SK-N-SH (cell line): ENCODE measurements around the gene TRHDE. TPM values are rescaled to one million over a fixed set of nuclear protein-coding genes. Genes with fewer than 3 reads are reported as not detected.

Experiments used
- CTCF ChIA-PET: fragments of 300-600, 350-600 bp; formaldehyde crosslinking; extraction: SDS; loops from one replicate; lab custom pipeline; 2021; lab: Yijun Ruan, JAX
- POLR2A ChIA-PET: fragments of 350-600 bp; sonication (Branson Sonifier 250); formaldehyde crosslinking; extraction: SDS; loops from one replicate; lab custom pipeline; 2020; ENCODE audit warnings: antibody characterized with exemption, inconsistent platforms; lab: Yijun Ruan, JAX
- DNase-seq: peaks from one replicate; pipeline ENCODE4 v3.0.0; 2012
- H2AFZ ChIP-seq: fragments of 200-600 bp; sonication (generic); 2 replicates; pipeline ENCODE4 v1.8.1; 2016; ENCODE audit warnings: antibody characterized with exemption, mild to moderate bottlenecking, low read depth
- H3F3A ChIP-seq: fragments of 200-600 bp; sonication (generic); replicated peaks from 2 replicates; pipeline ENCODE3; 2016; ENCODE audit warnings: antibody characterized with exemption, mild to moderate bottlenecking; ENCODE audit not compliant: insufficient read depth
- H3K27ac ChIP-seq, 2 experiments: fragments of 200-500 bp in 1 of 2; fragments of 200-600 bp in 1 of 2; sonication (Bioruptor generic) in 1 of 2; sonication (generic), shearing (Covaris generic) in 1 of 2; 2 replicates each; pipeline versions ENCODE4 v1.5.1 to v1.6.1; 2014 to 2016; ENCODE audit warnings: low read depth in 2 of 2, inconsistent platforms in 1 of 2, low read length in 1 of 2, mild to moderate bottlenecking in 1 of 2, mixed read lengths in 1 of 2
- H3K27me3 ChIP-seq: fragments of 200-600 bp; sonication (generic), shearing (Covaris generic); 2 replicates; pipeline ENCODE4 v1.6.1; 2016; ENCODE audit warnings: mixed run types; ENCODE audit not compliant: insufficient read depth
- H3K36me3 ChIP-seq, 2 experiments: fragments of 200-500 bp in 1 of 2; fragments of 200-600 bp in 1 of 2; sonication (Bioruptor generic) in 1 of 2; sonication (generic) in 1 of 2; replicated peaks in 1 of 2; 2 replicates each; pipeline versions ENCODE3 to v1.5.1; 2014 to 2016; ENCODE audit warnings: low read length in 1 of 2, mild to moderate bottlenecking in 1 of 2; ENCODE audit not compliant: insufficient read depth in 2 of 2, control insufficient read depth in 1 of 2
- H3K4me1 ChIP-seq, 2 experiments: fragments of 200-500 bp in 1 of 2; fragments of 200-600 bp in 1 of 2; sonication (Bioruptor generic) in 1 of 2; sonication (generic), shearing (Covaris generic) in 1 of 2; 2 replicates each; pipeline versions ENCODE4 v1.5.1 to v1.6.1; 2014 to 2016; ENCODE audit warnings: low read depth in 1 of 2, low read length in 1 of 2, mixed run types in 1 of 2; ENCODE audit not compliant: insufficient read depth in 2 of 2, control insufficient read depth in 1 of 2
- H3K4me2 ChIP-seq: fragments of 200-600 bp; sonication (generic), shearing (Covaris generic); 2 replicates; pipeline ENCODE4 v1.6.1; 2017; ENCODE audit warnings: mixed run types
- H3K4me3 ChIP-seq, 2 experiments: fragments of 200-500 bp in 1 of 2; fragments of 200-600 bp in 1 of 2; sonication (Bioruptor generic) in 1 of 2; sonication (generic), shearing (Covaris generic) in 1 of 2; 2 replicates each; pipeline versions ENCODE4 v1.5.1 to v1.8.1; 2014 to 2016; ENCODE audit warnings: low read depth in 2 of 2, inconsistent platforms in 1 of 2, low read length in 1 of 2, mild to moderate bottlenecking in 1 of 2, mixed read lengths in 1 of 2, moderate library complexity in 1 of 2
- H3K79me2 ChIP-seq: fragments of 200-600 bp; sonication (generic); 2 replicates; pipeline ENCODE4 v1.8.1; 2017; ENCODE audit warnings: mild to moderate bottlenecking; ENCODE audit not compliant: insufficient read depth
- H3K9ac ChIP-seq: fragments of 200-600 bp; sonication (generic); 2 replicates; pipeline ENCODE4 v1.6.1; 2017; ENCODE audit warnings: mixed run types
- H3K9me2 ChIP-seq: fragments of 200-600 bp; sonication (generic); 2 replicates; pipeline ENCODE4 v1.6.1; 2017; ENCODE audit warnings: mixed run types
- H3K9me3 ChIP-seq: fragments of 200-600 bp; sonication (generic); 2 replicates; pipeline ENCODE4 v1.6.1; 2017; ENCODE audit warnings: mixed run types, mild to moderate bottlenecking, moderate library complexity
- H4K20me1 ChIP-seq: fragments of 200-600 bp; sonication (generic); 2 replicates; pipeline ENCODE4 v1.6.1; 2017; ENCODE audit warnings: mild to moderate bottlenecking, mixed run types; ENCODE audit not compliant: insufficient read depth
- CHD2 ChIP-seq: fragments of 150-350 bp; IDR thresholded peaks from 2 replicates; pipeline ENCODE4 v1.6.1; 2018; ENCODE audit warnings: low read length; ENCODE audit not compliant: partially characterized antibody
- EP300 ChIP-seq, 2 experiments: IDR thresholded peaks; 2 replicates each; pipeline versions ENCODE4 v1.4.0 to v1.6.1; 2012; ENCODE audit warnings: borderline replicate concordance in 1 of 2, low read depth in 1 of 2, low read length in 1 of 2
- FOSL2 ChIP-seq: IDR thresholded peaks from 2 replicates; pipeline ENCODE4 v1.4.0; 2012; ENCODE audit warnings: low read depth, mild to moderate bottlenecking, moderate library complexity, borderline replicate concordance
- GABPA ChIP-seq: IDR thresholded peaks from 2 replicates; pipeline ENCODE4 v1.4.0; 2012; ENCODE audit warnings: low read depth, mild to moderate bottlenecking
- JUND ChIP-seq: IDR thresholded peaks from 2 replicates; pipeline ENCODE4 v1.4.0; 2012
- NFIC ChIP-seq: IDR thresholded peaks from 2 replicates; pipeline ENCODE4 v1.4.0; 2012; ENCODE audit warnings: borderline replicate concordance
- NRF1 ChIP-seq: IDR thresholded peaks from 2 replicates; pipeline ENCODE4 v1.6.1; 2012; ENCODE audit warnings: low read depth, mild to moderate bottlenecking, low read length
- RAD21 ChIP-seq: IDR thresholded peaks from 2 replicates; pipeline ENCODE4 v1.6.1; 2012; ENCODE audit warnings: mild to moderate bottlenecking, low read length
- REST ChIP-seq: IDR thresholded peaks from 2 replicates; pipeline ENCODE4 v1.6.1; 2012; ENCODE audit warnings: mild to moderate bottlenecking, low read depth, low read length, moderate library complexity
- SMC3 ChIP-seq: IDR thresholded peaks from 2 replicates; pipeline ENCODE4 v1.6.1; 2012; ENCODE audit warnings: low read depth, low read length, improper control_type of control experiment
- TAF1 ChIP-seq: IDR thresholded peaks from 2 replicates; pipeline ENCODE4 v1.6.1; 2012; ENCODE audit warnings: low read depth, mild to moderate bottlenecking, low read length, moderate library complexity, borderline replicate concordance
- TEAD4 ChIP-seq: IDR thresholded peaks from 2 replicates; pipeline ENCODE4 v1.4.0; 2012; ENCODE audit warnings: mild to moderate bottlenecking, borderline replicate concordance; ENCODE audit not compliant: insufficient read depth
- USF1 ChIP-seq: IDR thresholded peaks from 2 replicates; pipeline ENCODE4 v1.4.0; 2012; ENCODE audit warnings: low read depth, borderline replicate concordance
- YY1 ChIP-seq: IDR thresholded peaks from 2 replicates; pipeline ENCODE4 v1.4.0; 2012; ENCODE audit warnings: low read depth, mild to moderate bottlenecking
- ZBTB33 ChIP-seq: IDR thresholded peaks from 2 replicates; pipeline ENCODE4 v1.4.0; 2012; ENCODE audit warnings: low read depth, borderline replicate concordance
- WGBS: methylation state at CpG from one replicate; pipeline ENCODE4 v1.1.6; 2017; ENCODE audit warnings: low lambda C conversion rate; 5-methylcytosine and 5-hydroxymethylcytosine counted together
- polyA plus RNA-seq, 3 experiments: library from polyadenylated mRNA; depleted of rRNA; stranded (reverse); fragments of >200 nt; gene quantifications; 2 replicates each; pipeline ENCODE4 v1.2.3, GENCODE V29; 2012

TRHDE gene
- polyA plus RNA-seq, 1 of the 3 experiments (the other 2 are of a cell fraction): 0.46 TPM

- no peak overlapping the region for H2AFZ ChIP-seq
- no peak for TF ChIP-seq NRF1
- no peak for TF ChIP-seq YY1
- TF ChIP-seq FOSL2: no peak
- no peak for TF ChIP-seq TEAD4
- no peak for TF ChIP-seq JUND
- no peak for TF ChIP-seq SMC3
- TF ChIP-seq USF1: no peak
- no peak for TF ChIP-seq TAF1
- TF ChIP-seq EP300 (IDR thresholded peaks at IDR 0.05; ENCODE audit: borderline replicate concordance in 1 of 2, low read depth in 1 of 2, low read length in 1 of 2): no peak
- TF ChIP-seq NFIC: no peak
- TF ChIP-seq REST: no peak
- TF ChIP-seq CHD2: no peak
- no peak for TF ChIP-seq RAD21
Observed at GRCh38 chr12:72226510-72226909, 45.7 kb upstream of the TRHDE start.

GRCh38 chr12:72228424-72228823 lies 43.7 kb upstream of the TRHDE start:
- Histone ChIP-seq H3K4me3 (no peak overlapping the region), H3K27me3 (no peaks in the 10 kb centered on the region), H3F3A (no peaks in the 10 kb centered on the region), H3K27ac (no peak overlapping the region), H4K20me1 (no peaks in the 10 kb centered on the region), H3K4me1 (no peaks in the 10 kb centered on the region), H3K36me3 (no peaks in the 10 kb centered on the region), H3K4me2 (no peak overlapping the region), H3K9ac (no peak overlapping the region), H3K9me2 (no peaks in the 10 kb centered on the region), H2AFZ (no peak overlapping the region), H3K9me3 (no peaks in the 10 kb centered on the region), H3K79me2 (no peaks in the 10 kb centered on the region)
- ChIA-PET CTCF (no interaction called here), POLR2A (no interaction called here)
- TF ChIP-seq SMC3 (no peak), ZBTB33 (no peak), GABPA (no peak)
- DNase-seq: no peak

More at GRCh38 chr12:72226510-72226909, 45.7 kb upstream of the TRHDE start:
- WGBS: 5% methylated on average over 1 of the region's 1 CpG
- no peaks in the 10 kb centered on the region for H3K9me3 ChIP-seq
- H3K4me1 ChIP-seq: no peaks in the 10 kb centered on the region
- ChIA-PET CTCF (no interaction called here), POLR2A (no interaction called here)
- H3K36me3 ChIP-seq: no peaks in the 10 kb centered on the region
- H3K9ac ChIP-seq: no peak overlapping the region
- DNase-seq: no peak
- no peaks in the 10 kb centered on the region for H4K20me1 ChIP-seq
- H3K27me3 ChIP-seq: 0 out of 2 replicates have a peak, but pooled peaks cover 5% of the 10 kb centered on the region
- no peaks in the 10 kb centered on the region for H3K79me2 ChIP-seq
- H3K4me3 ChIP-seq: no peak overlapping the region
- H3K4me2 ChIP-seq: no peak overlapping the region
- no peak overlapping the region for H3K27ac ChIP-seq
- H3F3A ChIP-seq: no peaks in the 10 kb centered on the region
- no peaks in the 10 kb centered on the region for H3K9me2 ChIP-seq
